Aorta (tissue), 5 donors: ENCODE measurements around the gene FCER1G. TPM values are rescaled to one million over a fixed set of nuclear protein-coding genes. Genes with fewer than 3 reads are reported as not detected.

Experiments used
- ATAC-seq: fragments of 200-7000 bp; cut with Tn5 transposase; one replicate; pipeline ENCODE4 v1.9.1; 2022; ENCODE audit warnings: moderate library complexity; ENCODE audit not compliant: low FRiP score
- DNase-seq, 2 donors: peaks; one replicate each; pipeline ENCODE4 v3.0.0-alpha.2; 2020
- H3K27ac ChIP-seq, 2 donors: one replicate each; pipeline ENCODE4 v1.5.1; 2013; ENCODE audit warnings: low read length in 2 of 2, mild to moderate bottlenecking in 2 of 2, moderate library complexity in 2 of 2, control low read depth in 1 of 2, inconsistent platforms in 1 of 2, low read depth in 1 of 2
- H3K27me3 ChIP-seq, 2 donors: one replicate each; pipeline ENCODE4 v1.6.1; 2013; ENCODE audit warnings: control low read depth in 1 of 2, low read length in 1 of 2, mild to moderate bottlenecking in 1 of 2, moderate library complexity in 1 of 2; ENCODE audit not compliant: insufficient read depth in 2 of 2, control insufficient read depth in 1 of 2
- H3K36me3 ChIP-seq, 2 donors: one replicate each; pipeline ENCODE4 v1.6.1; 2013; ENCODE audit warnings: control low read depth in 1 of 2, low read length in 1 of 2, mild to moderate bottlenecking in 1 of 2; ENCODE audit not compliant: insufficient read depth in 2 of 2, control insufficient read depth in 1 of 2
- H3K4me1 ChIP-seq, 2 donors: one replicate each; pipeline ENCODE4 v1.6.1; 2013; ENCODE audit warnings: low read length in 2 of 2, control low read depth in 1 of 2, mild to moderate bottlenecking in 1 of 2, moderate library complexity in 1 of 2; ENCODE audit not compliant: insufficient read depth in 2 of 2, control insufficient read depth in 1 of 2
- H3K4me3 ChIP-seq, 2 donors: one replicate each; pipeline ENCODE4 v1.5.1; 2013; ENCODE audit warnings: low read length in 2 of 2, control low read depth in 1 of 2, mild to moderate bottlenecking in 1 of 2
- H3K9me3 ChIP-seq: one replicate; pipeline ENCODE4 v1.6.1; 2013; ENCODE audit warnings: mild to moderate bottlenecking, low read length; ENCODE audit not compliant: control insufficient read depth
- WGBS, 2 donors: extraction: QIAGEN DNeasy Blood & Tissue Kit; methylation state at CpG; one replicate each; pipeline ENCODE4 v1.1.7; 2013; 5-methylcytosine and 5-hydroxymethylcytosine counted together
- intact Hi-C, 2 donors: fragments of 100-400 bp; cut with DNase I; formaldehyde crosslinking; loops; one replicate each; pipeline versions ENCODE4 v1.14.2 to v1.15.0; 2022
- polyA plus RNA-seq, 2 donors: library from polyadenylated mRNA; stranded (reverse); fragments of 200-250 nt; gene quantifications; one replicate each; pipeline ENCODE4 v1.2.3, GENCODE V29; 2013
- total RNA-seq, 2 donors: library from RNA; stranded (reverse); fragmentation: NEBNext Ultra II Directional; extraction: Animal tissue kit (Norgen Biotek cat#: 25700); gene quantifications; one replicate each; pipeline ENCODE4 v1.2.1, GENCODE V29; 2021
- donor health status: healthy with polysubstance abuse.
- donor health status: Bipolar disorder and iron deficiency.
- donor health status: DM: no; HTN: no; CAD: no.
- donor health status: DM: no; HTN: no; CAD: no.
- donor health status: DM: yes; HTN: yes; CAD: no.

Gene FCER1G
- total and polyA plus RNA-seq, 4 donors = 35.7 to 154 (median 69.1) TPM

DNA sequence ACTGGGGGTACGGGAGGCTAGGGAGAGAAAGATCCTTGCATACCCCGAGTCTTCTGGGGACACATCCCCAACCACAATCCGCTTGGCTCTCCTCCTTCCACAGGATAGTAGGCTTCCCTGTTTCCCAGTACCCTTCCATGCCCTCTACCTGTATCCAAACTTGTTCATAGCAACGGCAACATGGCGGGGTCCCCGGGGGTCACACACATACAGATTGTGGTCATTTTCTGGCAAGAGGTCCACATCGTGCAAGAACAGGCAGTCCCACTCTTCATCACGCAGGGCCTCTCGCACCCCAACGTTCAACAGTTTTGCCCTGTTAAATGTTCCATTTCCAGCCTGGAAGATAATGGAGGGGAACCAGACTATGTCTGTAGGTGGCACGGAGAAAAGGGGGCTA lies 41.4 kb upstream of the FCER1G start:
- H3K4me3 ChIP-seq = no peak overlapping the region
- intact Hi-C loops = no loop called here
- peak; percentile 34 to 59 for DNase-seq
- no peak for ATAC-seq
- no peaks in the 10 kb centered on the region for H3K27me3 ChIP-seq
- no peaks in the 10 kb centered on the region for H3K4me1 ChIP-seq
- H3K27ac ChIP-seq = no peak overlapping the region
- no peaks in the 10 kb centered on the region for H3K9me3 ChIP-seq
- peaks cover 0 to 4% of the 10 kb centered on the region in 2 donors for H3K36me3 ChIP-seq
- 92 to 93% methylated on average over 11 of the region's 11 CpGs for WGBS, 2 donors

DNA sequence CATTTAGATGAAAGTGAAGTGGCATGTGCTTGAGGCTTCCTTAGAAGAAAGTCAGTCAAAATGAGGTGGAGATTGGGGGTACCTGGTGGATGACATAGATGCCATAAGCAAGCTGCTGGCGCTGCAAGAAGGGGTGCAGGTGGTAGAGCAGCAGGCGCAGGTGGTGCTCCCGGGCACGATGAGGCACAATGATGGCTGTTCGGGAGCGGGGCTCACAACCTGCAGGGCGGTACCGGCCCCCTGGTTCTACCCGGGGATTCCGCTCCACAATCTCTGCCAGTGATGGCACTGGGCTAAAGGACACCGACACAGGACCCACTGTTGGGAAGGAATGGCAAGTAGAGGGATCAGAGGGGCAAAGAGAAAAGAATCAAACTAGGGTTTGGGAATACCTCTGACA lies 40.2 kb upstream of the FCER1G start:
- no peaks in the 10 kb centered on the region for H3K27me3 ChIP-seq
- no peak overlapping the region for H3K4me3 ChIP-seq
- H3K27ac ChIP-seq = no peak overlapping the region
- WGBS, 2 donors = 93 to 94% methylated on average over 11 of the region's 11 CpGs
- ATAC-seq (no peak), DNase-seq (peak in 1 of 2 donors; percentile 73)
- no peaks in the 10 kb centered on the region for H3K9me3 ChIP-seq
- intact Hi-C loops = no loop called here
- H3K4me1 ChIP-seq = no peaks in the 10 kb centered on the region
- H3K36me3 ChIP-seq = peaks cover 0 to 4% of the 10 kb centered on the region in 2 donors

DNA sequence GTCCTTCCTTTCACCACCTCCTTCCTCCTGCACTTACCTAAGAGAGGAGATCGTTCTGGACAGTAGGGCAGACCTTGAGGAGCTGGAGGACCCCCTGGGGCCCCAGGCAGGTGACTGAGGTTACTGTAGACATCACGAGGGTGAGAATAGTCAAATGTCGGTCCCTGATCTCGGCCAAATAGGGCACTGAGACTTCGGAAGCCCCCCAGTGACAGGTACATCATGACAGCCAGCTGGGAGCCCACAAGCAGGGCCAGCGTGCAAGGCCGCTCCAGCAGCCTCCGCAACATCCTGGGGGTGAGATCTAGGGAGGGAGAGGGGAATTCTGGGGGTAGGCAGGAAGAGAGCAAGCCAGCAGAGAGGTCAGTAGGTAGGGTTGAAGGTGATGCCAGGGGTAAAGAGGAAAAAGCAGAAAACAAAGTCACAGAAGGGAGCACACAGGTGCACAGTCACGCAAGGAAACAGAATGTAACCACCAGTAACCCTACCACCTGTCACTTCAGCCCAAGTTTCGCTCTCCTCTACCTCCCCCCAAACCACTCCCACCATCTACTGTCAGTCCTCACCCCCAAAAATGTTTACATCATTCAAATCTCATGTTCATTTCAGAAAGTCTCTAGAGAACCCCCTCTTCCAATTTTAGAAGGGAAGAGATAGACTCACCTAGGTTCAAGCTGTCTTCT lies 39.2 kb upstream of the FCER1G start:
- WGBS, 2 donors = 87 to 89% methylated on average over 10 of the region's 10 CpGs
- intact Hi-C loops = no loop called here
- no peak overlapping the region for H3K4me3 ChIP-seq
- no peaks in the 10 kb centered on the region for H3K9me3 ChIP-seq
- no peaks in the 10 kb centered on the region for H3K27me3 ChIP-seq
- DNase-seq (peak; percentile 40 to 69), ATAC-seq (no peak)
- peaks cover 0 to 4% of the 10 kb centered on the region in 2 donors for H3K36me3 ChIP-seq
- H3K27ac ChIP-seq = no peak overlapping the region
- H3K4me1 ChIP-seq = no peaks in the 10 kb centered on the region

DNA sequence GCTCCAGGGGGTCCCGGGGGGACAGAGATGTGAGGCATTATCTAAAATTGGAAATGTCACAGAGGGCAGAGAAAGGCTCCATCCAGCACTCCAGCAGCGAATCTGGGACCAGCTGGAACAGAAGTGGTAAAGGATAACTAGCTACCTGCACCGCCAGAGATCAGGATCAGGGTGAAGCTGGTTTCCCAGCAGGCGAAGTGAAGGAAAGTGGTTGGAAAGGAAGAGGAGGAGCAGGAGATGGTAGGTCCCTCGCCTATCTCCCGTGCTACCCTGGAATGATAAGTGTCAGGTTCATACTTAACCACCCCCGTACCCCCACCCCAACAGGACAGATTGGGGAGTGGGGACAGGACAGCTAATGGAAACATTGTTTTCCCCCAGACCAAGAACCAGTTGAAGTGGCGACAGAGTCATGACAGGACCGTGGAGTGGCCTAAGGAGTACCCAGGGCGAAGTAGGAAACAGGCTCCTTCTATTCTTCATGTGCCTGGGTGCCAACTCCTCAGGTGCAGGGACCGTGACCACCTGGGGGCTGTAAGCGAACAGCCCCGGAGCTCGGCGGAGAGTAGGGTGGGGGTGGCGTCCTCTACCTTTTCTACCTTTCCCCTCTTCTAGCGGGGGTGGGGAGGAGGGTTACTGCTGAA lies 38.5 kb upstream of the FCER1G start:
- peak; percentile 30 to 41 for DNase-seq
- WGBS, 2 donors = 16 to 18% methylated on average over 17 of the region's 17 CpGs
- Histone ChIP-seq H3K27me3 (no peaks in the 10 kb centered on the region), H3K4me1 (no peaks in the 10 kb centered on the region), H3K36me3 (peaks cover 0 to 2% of the 10 kb centered on the region in 2 donors), H3K4me3 (peak overlapping the region; percentile 44 to 53), H3K9me3 (no peaks in the 10 kb centered on the region), H3K27ac (peak overlapping the region in 1 of 2 donors; percentile 54)
- intact Hi-C loops = no loop called here
- peak; percentile 36 for ATAC-seq

DNA sequence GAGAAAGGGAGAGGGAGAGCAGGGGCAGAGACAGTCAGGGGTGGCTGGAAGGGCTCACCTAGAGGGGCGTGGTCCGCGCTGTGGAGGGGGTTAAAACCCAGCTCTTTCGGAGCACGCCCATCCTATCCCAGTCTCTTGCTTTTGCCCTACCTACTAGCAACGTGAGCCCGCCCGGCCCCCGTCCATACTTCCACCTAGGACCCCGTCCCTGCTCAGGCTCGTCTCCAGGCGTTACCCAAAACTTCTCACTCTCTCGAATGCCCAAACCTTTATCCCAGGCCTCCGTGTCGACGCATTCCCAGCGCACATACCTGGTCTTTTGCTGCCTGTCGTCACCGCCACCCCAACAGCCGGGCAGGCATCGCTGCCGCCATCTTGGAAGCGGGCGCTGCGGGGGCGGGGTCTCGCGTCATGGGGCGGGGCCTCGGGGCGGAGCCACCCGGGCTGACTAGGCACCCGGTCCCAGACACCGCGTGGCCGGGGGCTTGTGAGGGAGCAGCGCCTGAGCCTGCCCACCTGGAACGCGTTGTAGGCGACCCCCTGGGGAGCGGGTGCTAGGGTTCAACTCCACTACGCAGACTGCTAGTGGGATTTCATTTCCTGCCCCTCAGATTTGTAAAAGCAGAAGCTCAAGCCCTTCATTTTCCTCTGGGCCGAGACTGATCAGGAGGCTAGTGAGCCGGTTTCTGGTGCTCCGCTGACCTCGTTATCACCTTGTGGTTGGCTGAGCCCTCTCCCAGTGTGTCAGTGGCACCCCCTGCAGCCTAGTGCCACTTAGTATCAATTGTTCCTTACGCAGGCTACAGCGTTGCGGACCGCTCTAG lies 37.8 kb upstream of the FCER1G start, which contains the start of gene B4GALT3:
Gene B4GALT3, minus strand, starts transcription at position 396 of the 824 bp plus-strand sequence. CDS start 1,447 bp downstream, outside the sequence.
- DNase-seq = peak; percentile 92 to 98
- ATAC-seq = peak; percentile 97
- 3% methylated on average over 50 of the region's 50 CpGs for WGBS, 2 donors
- H3K27me3 ChIP-seq = no peaks in the 10 kb centered on the region
- H3K27ac ChIP-seq = peak within 1 kb of the TSS in 1 of 2 donors; percentile 76
- intact Hi-C loops = no loop called here
- H3K36me3 ChIP-seq = peaks cover 0 to 2% of the 10 kb centered on the region in 2 donors
- no peaks in the 10 kb centered on the region for H3K9me3 ChIP-seq
- H3K4me1 ChIP-seq = no peaks in the 10 kb centered on the region
- peak within 1 kb of the TSS; percentile 44 to 53 for H3K4me3 ChIP-seq

DNA sequence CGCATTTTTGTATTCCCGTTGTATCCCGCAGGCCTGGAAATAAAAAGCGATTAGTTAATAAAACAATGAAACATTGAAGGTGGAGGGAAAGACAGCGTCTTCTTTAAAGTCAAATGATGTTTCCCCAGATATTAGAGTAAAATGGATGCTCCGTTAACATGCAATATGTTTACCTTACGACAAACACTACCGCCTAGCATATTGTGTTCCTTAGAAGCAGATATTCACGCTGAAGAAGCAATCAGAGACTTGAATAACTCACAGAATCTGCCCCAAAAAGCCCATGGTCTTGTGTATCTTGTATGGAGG lies 37.2 kb upstream of the FCER1G start:
- WGBS, 2 donors = 41 to 46% methylated on average over 9 of the region's 9 CpGs
- ATAC-seq (no peak), DNase-seq (no peak)
- Histone ChIP-seq H3K4me1 (no peaks in the 10 kb centered on the region), H3K4me3 (peak overlapping the region; percentile 44 to 53), H3K9me3 (no peaks in the 10 kb centered on the region), H3K27ac (peak overlapping the region in 1 of 2 donors; percentile 76), H3K36me3 (peaks cover 0 to 2% of the 10 kb centered on the region in 2 donors), H3K27me3 (no peaks in the 10 kb centered on the region)
- intact Hi-C loops = no loop called here

DNA sequence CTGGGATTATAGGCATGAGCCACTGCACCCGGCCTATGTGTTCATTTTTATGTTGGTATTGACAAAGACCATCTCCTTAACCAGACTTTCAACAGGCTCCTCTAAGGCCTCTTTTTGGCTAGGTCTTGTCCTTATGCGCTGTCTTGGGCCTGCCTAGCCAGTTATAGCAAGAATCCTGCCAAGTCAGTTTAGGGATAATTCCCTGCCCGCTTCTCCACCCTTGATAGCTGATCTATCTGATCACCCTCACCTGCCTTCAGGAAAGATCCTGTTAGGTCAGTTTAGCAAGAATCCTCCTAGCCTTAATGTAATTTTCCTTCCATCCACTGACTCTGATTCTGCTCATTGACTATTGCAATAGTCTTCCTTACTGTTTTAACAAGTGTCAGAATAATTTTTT lies 35.4 kb upstream of the FCER1G start:
- WGBS, 2 donors = 91 to 95% methylated on average over 3 of the region's 3 CpGs
- H3K4me3 ChIP-seq = no peak overlapping the region
- H3K36me3 ChIP-seq = peaks cover 0 to 2% of the 10 kb centered on the region in 2 donors
- no peak overlapping the region for H3K27ac ChIP-seq
- H3K9me3 ChIP-seq = no peaks in the 10 kb centered on the region
- DNase-seq = no peak
- ATAC-seq = no peak
- intact Hi-C loops = no loop called here
- no peaks in the 10 kb centered on the region for H3K27me3 ChIP-seq
- no peaks in the 10 kb centered on the region for H3K4me1 ChIP-seq

DNA sequence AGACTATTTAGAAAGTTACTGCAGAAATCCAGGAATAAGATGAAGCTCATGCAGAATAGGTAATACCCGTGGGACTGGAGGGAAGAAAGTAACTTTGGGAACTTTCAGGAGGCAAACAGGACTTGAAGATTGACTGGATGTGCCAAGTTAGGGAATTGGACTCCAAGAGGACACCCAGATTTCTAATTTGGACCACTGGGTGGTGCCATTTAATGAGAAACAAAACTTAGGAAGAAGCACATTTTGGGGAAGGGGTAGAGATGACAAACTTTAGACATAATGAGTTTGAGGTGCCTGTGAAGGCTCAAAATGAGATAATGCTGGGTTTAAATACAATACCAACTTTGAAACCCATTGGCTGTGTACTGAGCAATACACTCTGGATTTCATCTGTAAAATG lies 34.5 kb upstream of the FCER1G start:
- intact Hi-C loops = no loop called here
- 74 to 82% methylated on average over 1 of the region's 1 CpG for WGBS, 2 donors
- H3K4me1 ChIP-seq = no peaks in the 10 kb centered on the region
- DNase-seq = no peak
- no peaks in the 10 kb centered on the region for H3K9me3 ChIP-seq
- ATAC-seq = no peak
- no peaks in the 10 kb centered on the region for H3K36me3 ChIP-seq
- H3K4me3 ChIP-seq = no peak overlapping the region
- no peaks in the 10 kb centered on the region for H3K27me3 ChIP-seq
- no peak overlapping the region for H3K27ac ChIP-seq
